GM18907 (cell line): ENCODE measurements around the gene LTF.
"Not testable (repeated sequence)": the region's sequence is repeated elsewhere in the genome, so short reads cannot be mapped to it uniquely, and the experiment has no call there.

Source experiments
- ATAC-seq: cut with Tn5 transposase; IDR thresholded peaks from one replicate; pipeline ENCODE4 v1.9.1; 2021; ENCODE audit warnings: mild to moderate bottlenecking, moderate library complexity; ENCODE audit not compliant: unreplicated experiment

Gene LTF

DNA sequence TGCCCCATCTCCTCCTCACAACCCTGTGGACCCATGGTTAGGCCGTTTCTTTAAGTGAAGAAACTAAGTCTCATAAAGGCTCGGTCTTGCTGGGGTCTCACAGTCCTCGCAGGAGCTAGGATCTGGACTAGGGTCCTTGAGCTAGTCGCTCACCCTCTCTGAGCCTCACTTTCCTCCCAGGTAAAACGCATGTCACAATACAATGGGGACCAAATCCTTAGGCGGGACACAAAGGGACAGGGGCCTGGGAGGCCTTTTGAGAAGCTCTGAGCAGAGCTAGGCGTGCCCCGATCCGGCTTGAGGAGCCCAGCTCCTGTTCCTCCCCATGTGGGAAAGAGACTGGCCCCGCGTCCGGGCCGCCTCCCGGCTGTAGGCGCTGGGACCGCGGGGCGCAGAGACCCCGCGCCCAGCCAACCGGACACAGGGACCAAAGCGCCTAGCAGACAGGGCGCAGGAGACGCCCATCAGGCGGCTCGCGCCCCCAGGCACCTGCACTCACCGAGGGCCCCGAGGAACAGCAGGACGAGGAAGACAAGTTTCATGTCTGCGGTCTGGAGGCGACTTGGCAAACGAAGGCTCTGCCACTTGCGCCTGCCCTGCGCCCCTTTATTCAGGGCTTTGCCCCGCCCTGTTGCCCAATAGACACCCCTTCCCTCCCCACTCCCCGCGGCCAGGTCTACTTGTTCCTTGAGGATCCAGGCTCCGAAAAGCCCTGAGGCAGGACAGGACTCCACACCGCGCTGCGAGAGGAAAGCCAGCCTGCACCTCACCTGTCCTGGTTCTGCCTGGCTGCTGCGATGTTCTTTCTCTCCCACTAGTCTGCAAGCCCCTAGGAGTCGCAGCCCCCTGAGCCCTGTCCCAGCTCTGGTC, at the start of gene LTF:
Gene LTF (minus strand): TSS at position 580 of the 870 bp plus-strand sequence. CDS start 38 bp downstream, at position 542.
- ATAC-seq, result no peak

DNA sequence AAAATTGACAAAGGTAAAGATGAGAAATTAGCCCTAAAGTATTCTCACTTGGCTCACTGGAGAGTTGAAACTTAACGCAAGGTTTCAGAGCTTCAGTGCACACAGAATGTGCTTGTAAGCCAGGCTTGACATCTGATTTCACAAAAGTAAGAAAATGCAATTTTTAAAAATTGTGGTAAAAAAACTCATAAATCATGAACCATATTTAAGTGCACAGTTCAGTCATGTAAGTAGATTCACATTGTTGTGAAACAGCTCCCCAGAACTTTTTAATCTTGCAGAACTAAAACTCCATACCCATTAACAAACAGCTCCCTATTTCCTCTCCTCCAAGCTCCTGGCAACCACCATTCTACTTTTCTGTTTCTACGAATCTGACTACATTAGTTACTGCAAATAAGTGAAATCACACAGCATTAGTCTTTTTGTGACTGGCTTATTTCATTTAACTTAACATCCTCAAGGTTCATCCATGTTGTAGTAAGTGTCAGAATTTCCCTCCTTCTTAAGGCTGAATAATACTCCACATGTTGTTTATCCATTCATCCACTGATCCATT, 47.6 kb upstream of the LTF start:
- no peak for ATAC-seq

DNA sequence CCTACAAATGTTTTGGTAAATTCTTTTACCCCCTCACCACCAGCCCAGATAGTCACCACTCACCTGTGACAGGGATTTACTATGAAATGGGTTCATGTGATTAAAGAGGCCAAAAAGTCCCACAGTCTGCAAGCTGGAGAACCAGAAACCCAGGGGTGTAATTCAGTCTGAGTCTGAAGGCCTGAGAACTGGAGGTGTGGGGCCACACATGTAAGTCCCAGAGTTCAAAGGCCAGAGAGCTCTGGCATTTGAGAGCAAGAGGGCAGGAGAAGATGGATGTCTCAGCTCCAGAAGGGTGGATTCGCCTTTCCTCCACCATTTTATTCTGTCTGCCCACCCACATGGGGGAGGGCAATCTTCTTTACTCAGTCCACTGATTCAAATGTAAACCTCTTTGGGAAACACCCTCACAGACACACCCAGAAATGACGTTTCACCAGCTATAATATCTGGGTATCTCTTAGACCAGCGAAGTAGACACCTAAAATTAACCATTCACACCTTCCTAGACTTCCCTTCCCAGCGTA, 45.0 kb upstream of the LTF start:
- ATAC-seq, result no peak

DNA sequence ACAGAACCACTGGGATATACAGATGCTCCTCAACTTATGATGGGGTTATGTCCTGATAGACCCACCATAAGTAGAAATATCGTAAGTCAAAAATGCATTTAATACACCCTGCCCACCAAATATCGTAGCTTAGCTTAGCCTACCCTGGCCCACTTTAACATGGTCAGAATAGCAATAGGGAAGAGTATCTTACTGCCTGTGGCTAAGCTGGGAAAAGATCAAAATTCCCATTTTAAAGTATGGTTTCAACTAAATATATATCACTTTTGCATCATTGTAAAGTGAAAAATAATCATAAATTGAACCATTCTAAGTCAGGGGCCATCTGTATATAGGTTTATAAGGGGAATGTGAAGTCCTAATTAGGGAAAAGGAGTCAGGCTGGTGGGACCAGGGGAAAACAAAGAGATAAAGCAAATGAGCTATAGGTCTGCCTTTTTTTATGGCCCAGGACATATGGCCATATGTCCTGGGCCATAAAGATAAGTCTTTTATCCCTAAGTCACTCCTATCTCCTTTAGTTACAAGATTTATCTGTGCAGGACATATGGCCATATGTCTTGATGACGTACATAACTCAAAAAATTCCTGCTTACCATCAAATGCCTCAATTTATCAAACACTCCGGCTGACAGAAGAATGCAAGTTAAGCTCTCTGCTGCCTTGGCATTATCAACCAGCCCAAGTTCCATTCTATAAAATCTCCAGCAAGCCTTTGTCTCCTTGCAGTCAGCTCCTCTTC, 44.3 kb upstream of the LTF start:
- ATAC-seq, result no peak

DNA sequence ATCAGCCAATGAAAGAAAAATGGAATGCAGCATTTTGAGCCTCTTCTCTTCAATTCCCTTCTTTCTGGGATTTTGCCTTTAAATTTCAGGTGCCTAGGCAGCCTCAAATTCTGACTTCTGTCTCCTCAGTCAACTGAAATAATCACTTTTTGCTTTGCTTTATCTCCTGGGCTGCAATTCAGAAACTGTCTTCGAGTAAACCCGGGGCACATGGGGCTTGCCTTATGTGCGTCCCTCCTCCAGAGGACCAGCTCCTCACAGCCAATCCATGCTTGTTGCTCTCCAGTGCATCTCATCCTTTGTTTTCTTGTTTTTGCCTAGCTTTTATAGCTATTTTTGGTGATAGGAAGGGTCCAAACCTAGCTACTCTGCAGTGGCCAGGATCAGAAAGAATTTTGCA, 41.8 kb upstream of the LTF start:
- ATAC-seq, result no peak

DNA sequence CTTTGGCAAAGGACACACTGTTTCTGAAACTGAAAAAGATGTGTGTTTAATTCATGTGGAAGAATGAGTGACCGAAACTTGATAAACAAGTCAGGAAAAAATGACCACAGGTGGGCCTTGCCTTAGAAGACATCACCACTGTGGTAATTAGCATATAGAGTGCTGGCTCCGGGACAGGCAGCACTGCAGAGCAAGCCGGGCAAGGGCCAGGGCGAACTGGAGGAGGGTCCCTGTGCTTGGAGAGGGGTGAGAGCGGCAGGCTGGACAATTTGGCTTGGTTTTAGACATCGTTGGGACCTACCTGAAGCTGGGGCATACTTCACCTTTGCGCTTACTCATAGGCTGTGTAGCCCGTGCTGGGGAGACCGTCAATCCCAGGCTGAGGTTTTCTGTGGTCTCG, 41.2 kb upstream of the LTF start:
- no peak for ATAC-seq

DNA sequence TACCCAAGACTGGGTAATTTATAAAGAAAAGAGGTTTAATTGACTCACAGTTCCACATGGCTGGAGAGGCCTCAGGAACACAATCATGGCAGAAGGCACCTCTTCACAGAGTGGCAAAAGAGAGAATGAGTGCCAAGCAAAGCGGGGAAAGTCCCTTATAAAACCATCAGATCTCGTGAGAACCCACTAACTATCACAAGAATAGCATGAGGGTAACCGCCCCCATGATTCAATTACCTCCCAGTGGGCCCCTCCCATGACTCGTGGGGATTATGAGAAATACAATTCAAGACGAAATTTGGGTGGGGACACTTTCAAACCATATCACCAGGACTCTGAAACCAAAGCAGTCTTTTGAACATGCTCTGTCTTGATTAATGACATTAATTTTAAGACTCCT, 40.1 kb upstream of the LTF start:
- no peak for ATAC-seq

DNA sequence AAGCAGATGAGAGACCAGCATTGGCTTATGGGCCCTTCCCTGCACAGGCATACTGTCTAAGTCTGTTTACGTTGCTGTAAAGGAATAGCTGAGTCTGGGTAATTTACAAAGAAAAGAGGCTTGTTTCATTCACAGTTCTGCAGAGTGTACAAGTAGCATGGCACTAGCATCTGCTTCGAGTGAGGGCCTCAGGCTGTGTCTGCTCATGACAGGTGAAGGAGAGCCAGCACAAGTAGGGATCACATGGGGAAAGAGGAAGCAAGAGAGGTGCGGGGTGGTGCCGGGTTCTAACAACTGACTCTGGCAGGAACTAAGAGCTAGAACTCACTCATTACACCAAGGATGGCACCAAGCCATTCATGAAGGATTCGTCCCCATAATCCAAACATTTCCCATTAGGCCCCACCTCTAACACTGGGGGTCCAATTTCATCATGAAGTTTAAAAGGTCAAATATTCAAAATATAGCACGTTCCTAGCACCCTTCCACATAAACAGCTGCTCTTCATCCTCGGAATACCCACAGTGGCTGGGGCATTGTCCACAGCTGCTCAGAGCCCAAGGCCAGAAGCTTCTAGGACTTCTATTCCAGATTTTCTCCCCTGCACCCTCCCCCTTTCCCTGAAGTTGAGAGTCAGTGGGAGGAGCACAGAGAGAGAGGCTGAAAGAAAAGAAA, 38.6 kb upstream of the LTF start:
- ATAC-seq, result no peak

DNA sequence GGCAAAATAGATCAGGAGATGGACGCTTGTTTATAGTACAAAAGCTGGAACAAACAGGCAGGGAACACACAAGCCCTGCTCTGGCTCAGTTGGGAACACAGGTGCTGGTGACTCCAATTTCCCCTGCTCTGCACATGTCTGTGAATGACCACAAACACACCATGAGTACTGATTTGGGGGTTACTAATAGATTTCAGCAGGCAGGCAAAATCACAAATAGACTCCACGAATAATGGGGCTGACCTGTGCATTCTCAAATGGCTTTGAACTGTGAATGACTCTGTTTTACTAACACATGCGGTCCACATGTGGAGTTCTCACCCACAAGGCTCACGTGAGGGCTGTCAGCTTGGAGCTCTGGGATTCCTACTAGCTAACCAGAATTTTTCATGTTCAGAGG, 37.0 kb upstream of the LTF start:
- ATAC-seq, result no peak

DNA sequence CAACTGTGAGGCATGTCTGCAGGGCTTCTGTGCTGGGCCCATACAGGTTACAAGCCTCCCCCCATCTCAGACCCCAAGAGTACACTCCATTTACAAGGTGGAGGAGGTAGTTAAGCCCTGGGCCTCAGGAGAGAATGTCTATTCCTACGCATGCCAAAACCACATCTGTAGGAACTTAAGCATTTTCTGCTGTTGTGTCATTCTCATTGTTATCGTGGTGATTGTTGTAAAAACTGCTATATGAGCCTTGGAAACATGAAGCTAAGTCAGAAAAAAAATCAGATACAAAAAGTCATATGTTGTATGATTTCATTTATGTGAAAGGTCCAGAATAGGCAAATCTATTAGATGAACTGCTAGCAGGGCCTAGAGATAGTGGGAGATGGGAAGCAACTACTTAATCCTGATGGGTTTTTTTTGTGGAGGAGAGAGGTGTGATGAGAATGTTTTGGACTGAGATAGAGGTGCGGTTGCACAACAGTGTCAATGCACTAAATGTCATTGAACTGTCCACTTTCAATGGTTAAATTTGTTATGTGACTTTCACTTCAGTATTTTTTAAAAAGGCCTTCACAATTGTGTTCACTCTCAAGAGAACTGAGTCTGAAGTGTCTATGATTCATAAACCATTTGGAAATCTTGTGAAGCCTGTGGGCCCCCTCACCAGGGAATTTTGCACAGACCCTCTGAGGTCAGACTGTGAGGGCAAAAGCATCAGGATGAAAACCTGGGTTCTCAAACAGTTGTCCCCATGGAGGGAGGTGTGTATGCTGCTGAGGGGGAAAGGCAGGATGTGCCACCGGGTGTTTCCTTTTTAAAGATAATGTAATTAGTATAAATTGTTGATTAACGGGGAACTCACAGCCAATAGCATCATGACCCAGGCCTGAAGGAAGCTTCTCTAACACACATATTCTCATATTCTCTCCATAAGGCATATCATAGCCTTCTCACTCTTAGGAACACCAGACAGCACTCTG, 36.2 kb upstream of the LTF start:
- peak; percentile 46 for ATAC-seq

DNA sequence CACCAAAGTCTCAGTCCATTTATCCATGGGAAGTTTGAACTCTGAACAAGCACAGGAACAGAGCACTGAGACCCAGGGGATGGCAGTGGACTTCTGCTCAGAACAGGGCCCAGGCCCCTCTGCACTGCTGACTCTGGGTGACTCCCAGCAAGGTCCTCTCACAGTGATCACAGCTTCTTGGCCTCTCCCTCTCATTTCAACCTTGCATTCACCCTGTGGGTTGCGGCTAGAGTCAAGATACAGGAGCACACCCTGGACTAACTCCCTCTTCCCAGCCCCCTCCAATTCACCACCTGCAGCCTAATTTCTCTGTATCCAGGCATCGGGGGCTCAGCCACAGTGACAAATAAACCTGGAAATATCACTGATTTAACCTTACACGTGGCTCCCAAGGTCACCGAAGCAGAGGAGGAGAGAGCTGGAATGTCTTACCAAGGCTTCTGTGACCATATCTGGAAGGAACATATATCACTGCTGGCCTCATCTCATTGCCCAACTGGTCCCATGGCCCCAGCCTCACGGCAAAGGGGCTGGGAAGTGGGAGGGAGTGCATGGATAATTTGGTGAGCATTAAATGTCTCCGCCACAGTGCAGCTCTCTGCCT, 34.3 kb upstream of the LTF start:
- ATAC-seq, result no peak

DNA sequence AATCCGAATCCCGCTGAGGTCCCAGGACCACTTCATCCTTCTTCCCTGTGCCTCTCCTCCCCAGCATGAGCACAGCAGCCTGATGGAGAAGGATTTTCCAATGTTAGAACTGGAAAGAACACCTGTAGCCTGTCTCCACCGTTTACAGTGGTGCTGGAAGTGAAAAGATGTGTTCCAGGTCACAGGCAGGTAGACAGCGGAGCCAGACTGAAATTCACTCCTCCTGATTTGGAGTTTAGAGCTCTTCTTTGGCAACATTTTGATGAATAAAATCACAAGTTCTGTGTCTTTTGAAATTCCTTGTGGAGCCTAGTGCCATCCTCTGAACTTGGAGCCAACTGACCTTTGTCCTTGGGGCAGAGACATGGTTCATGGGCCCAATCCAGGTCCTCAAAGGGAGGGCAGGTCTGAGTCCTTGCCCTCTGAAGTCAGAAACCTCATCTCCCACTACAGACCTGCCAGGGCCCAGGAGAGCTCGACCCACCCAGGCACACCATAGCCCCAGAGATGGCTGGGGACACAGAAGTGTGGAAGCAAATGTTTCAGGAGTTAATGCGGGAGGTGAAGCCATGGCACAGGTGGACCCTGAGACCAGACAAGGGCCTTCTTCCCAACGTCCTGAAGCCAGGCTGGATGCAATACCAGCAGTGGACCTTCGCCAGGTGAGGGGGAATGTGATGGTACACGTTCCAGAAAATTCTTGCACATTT, 33.0 kb upstream of the LTF start, which contains the start of gene RTP3:
Gene RTP3 (plus strand): TSS at position 421 of the 710 bp plus-strand sequence. CDS start 87 bp downstream, at position 508.
- no peak for ATAC-seq

DNA sequence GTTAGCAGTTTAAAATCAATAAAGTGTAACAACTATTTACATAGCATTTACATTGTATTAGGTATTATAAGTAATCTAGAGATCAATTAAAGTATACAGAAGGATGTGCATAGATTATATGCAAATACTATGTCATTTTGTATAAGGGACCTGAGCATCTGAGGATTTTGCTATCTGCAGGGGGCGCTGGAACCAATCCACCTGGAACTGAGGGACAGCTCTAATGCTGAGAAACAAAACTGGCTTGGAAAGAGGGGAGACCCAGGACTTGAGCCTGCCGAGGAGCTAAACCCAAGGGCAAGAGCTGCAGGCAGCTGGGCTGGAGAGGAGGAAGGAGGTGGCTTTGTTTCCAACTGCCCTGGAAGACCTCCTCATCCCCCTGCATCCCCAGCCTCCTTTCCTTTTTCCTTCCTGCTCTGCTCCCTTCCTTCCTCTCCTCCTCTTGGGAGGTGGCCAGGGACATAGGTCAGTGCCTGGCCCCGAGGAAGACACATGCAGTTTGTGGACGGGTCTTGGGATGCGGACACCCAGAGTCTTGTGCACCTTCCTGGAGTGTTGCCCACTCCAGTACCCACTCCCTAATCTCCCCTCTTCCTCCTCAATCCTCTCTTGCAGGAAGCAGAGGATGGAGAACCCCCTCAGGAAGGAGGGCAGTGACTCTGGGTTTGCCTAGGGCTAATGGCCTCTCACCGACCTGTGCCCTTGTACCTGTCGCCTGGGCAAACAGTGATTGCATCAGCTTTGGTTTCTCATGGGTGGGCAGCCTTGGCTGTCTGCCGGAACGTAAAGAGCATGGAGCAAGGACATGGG, 32.2 kb upstream of the LTF start:
- no peak for ATAC-seq

DNA sequence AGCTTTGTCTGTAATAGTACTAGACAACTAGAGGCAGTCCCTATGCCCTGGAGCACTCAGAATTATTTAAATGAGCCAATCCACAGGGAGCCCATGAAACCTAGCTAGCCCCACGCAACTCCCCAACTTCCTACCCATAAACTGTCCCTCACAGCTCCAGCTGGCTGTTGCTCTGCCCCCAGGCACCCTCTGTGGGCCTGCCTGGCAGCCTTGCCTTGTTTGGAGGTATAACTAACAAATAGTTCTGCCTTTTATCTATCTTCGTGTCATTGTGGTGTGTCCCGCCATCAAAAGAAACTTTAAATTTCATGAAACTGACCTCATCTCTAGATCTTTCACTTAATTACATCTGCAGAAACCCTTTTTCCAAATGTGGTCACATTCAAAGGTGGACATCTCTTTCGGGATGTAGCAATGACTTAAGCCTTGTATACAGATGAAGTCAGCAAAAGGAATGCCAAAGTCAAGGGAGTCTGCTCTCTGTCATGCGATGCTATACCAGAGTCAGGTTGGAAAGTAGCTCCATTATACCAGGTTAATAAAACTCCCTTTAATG, 31.3 kb upstream of the LTF start:
- no peak for ATAC-seq

DNA sequence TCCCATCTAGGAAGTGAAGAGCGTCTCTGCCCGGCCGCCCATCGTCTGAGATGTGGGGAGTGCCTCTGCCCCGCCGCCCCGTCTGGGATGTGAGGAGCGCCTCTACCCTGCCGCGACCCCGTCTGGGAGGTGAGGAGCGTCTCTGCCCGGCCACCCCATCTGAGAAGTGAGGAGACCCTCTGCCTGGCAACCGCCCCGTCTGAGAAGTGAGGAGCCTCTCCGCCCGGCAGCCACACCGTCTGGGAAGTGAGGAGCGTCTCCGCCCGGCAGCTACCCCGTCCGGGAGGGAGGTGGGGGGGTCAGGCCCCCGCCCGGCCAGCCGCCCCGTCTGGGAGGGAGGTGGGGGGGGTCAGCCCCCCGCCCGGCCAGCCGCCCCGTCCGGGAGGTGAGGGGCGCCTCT, 29.8 kb upstream of the LTF start:
- ATAC-seq, result not testable (repeated sequence)

DNA sequence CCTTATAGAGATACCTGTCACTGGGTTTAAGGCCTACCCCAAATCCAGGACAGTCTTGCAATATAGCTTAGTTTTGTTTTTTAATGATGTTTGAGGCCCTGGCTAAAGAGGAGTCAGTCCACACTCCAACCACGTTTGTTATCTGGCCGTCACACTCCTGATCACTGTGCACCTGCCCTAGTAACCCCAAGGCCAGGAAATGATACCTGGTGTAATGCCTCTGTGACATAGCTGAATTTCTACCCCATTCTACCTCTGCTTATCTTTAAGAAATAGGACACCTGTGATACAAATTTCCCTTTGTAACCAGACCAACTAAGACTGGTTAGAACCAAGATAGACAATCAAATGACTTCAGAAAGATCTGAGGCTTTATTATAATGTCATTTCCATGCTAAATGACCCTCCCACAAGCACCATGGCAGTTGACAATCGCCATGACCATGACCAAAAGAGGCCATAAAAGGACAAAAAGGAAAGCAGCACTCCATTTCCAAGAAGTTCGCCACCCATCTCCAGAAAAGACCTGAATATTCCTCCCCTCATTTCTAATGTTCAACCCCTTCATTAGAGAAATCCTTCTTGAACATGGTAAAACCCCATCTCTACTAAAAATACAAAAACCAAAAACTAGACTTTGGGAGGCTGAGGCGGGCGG, 28.3 kb upstream of the LTF start:
- ATAC-seq, result no peak
